MM.1S (cell line): ENCODE data around the gene PNPLA5.

ENCODE experiments used
- DNase-seq: peaks from one replicate; pipeline ENCODE4 v3.0.0-alpha.2; 2015
- H2AFZ ChIP-seq: fragments of 300-600 bp; sonication (generic); 2 replicates; pipeline ENCODE4 v1.6.0; 2016; ENCODE audit warnings: antibody characterized with exemption, low read length
- H3F3A ChIP-seq: fragments of 300-600 bp; sonication (generic); 2 replicates; pipeline ENCODE4 v1.6.1; 2016; ENCODE audit warnings: mild to moderate bottlenecking, antibody characterized with exemption, low read length, moderate library complexity, mixed read lengths; ENCODE audit not compliant: insufficient read depth
- H3K27ac ChIP-seq: fragments of 300-600 bp; sonication (generic); 2 replicates; pipeline ENCODE4 v1.5.1; 2016; ENCODE audit warnings: mild to moderate bottlenecking, low read length
- H3K27me3 ChIP-seq: fragments of 300-600 bp; sonication (generic); replicated peaks from 2 replicates; pipeline ENCODE4 v1.6.0; 2016; ENCODE audit warnings: low read length; ENCODE audit not compliant: insufficient read depth
- H3K36me3 ChIP-seq: fragments of 300-600 bp; sonication (generic); replicated peaks from 2 replicates; pipeline ENCODE4 v1.6.1; 2016; ENCODE audit warnings: mild to moderate bottlenecking, low read length, mixed read lengths; ENCODE audit not compliant: insufficient read depth
- H3K4me1 ChIP-seq: fragments of 300-600 bp; sonication (generic); 2 replicates; pipeline ENCODE4 v1.6.1; 2016; ENCODE audit warnings: low read length, mixed read lengths
- H3K4me2 ChIP-seq: fragments of 300-600 bp; sonication (generic); 2 replicates; pipeline ENCODE4 v1.6.0; 2016; ENCODE audit warnings: low read depth, low read length
- H3K4me3 ChIP-seq: fragments of 300-600 bp; sonication (generic); 2 replicates; pipeline ENCODE4 v1.5.1; 2016; ENCODE audit warnings: low read length, mixed read lengths
- H3K79me2 ChIP-seq: fragments of 300-600 bp; sonication (generic); 2 replicates; pipeline ENCODE4 v1.6.1; 2016; ENCODE audit warnings: mixed run types, low read length, mixed read lengths
- H3K9ac ChIP-seq: fragments of 300-600 bp; sonication (generic); 2 replicates; pipeline ENCODE4 v1.6.1; 2016; ENCODE audit warnings: low read length, mixed read lengths
- H3K9me2 ChIP-seq: fragments of 300-600 bp; sonication (generic); replicated peaks from 2 replicates; pipeline ENCODE4 v1.6.1; 2016; ENCODE audit warnings: mild to moderate bottlenecking, low read length, mixed read lengths; ENCODE audit not compliant: insufficient read depth
- H3K9me3 ChIP-seq: fragments of 300-600 bp; sonication (generic); replicated peaks from 2 replicates; pipeline ENCODE4 v1.6.1; 2016; ENCODE audit warnings: mild to moderate bottlenecking, low read length, mixed read lengths; ENCODE audit not compliant: insufficient read depth
- H4K20me1 ChIP-seq: fragments of 300-600 bp; sonication (generic); 2 replicates; pipeline ENCODE4 v1.6.1; 2016; ENCODE audit warnings: mild to moderate bottlenecking, low read length, moderate library complexity, mixed read lengths; ENCODE audit not compliant: insufficient read depth
- CTCF ChIP-seq: fragments of 300-600 bp; sonication (generic); IDR thresholded peaks from 2 replicates; pipeline ENCODE4 v1.5.1; 2016; ENCODE audit warnings: antibody characterized with exemption, low read length, mixed read lengths
- EZH2 ChIP-seq: fragments of 300-600 bp; sonication (generic); optimal IDR thresholded peaks from 2 replicates; pipeline ENCODE3; 2017; ENCODE audit warnings: low read depth, mild to moderate bottlenecking, antibody characterized with exemption, low read length, mixed read lengths
- EZH2phosphoT487 ChIP-seq: fragments of 300-600 bp; sonication (generic); IDR thresholded peaks from 2 replicates; pipeline ENCODE4 v1.6.1; 2018; ENCODE audit warnings: antibody characterized with exemption, low read length

PNPLA5 gene

GRCh38 chr22:43860831-43861230 lies 31.0 kb downstream of the PNPLA5 start:
- no peaks in the 10 kb centered on the region for H3K9me2 ChIP-seq
- DNase-seq, result no peak
- no peak overlapping the region for H2AFZ ChIP-seq
- TF ChIP-seq CTCF, result no peak
- TF ChIP-seq EZH2phosphoT487, result no peak
- no peak for TF ChIP-seq EZH2
- no peaks in the 10 kb centered on the region for H3K36me3 ChIP-seq
- peaks cover 85% of the 10 kb centered on the region for H3K27me3 ChIP-seq
- no peaks in the 10 kb centered on the region for H4K20me1 ChIP-seq
- no peak overlapping the region for H3K4me2 ChIP-seq
- no peaks in the 10 kb centered on the region for H3K79me2 ChIP-seq
- no peak overlapping the region for H3K27ac ChIP-seq
- H3F3A ChIP-seq, result no peaks in the 10 kb centered on the region
- no peak overlapping the region for H3K9ac ChIP-seq
- H3K9me3 ChIP-seq, result no peaks in the 10 kb centered on the region
- no peaks in the 10 kb centered on the region for H3K4me1 ChIP-seq
- H3K4me3 ChIP-seq, result no peak overlapping the region

GRCh38 chr22:43860126-43860525 lies 31.7 kb downstream of the PNPLA5 start:
- H3K79me2 ChIP-seq, result no peaks in the 10 kb centered on the region
- no peaks in the 10 kb centered on the region for H3K9me3 ChIP-seq
- TF ChIP-seq EZH2phosphoT487 (no peak), CTCF (no peak), EZH2 (no peak)
- no peaks in the 10 kb centered on the region for H4K20me1 ChIP-seq
- no peak overlapping the region for H3K27ac ChIP-seq
- no peaks in the 10 kb centered on the region for H3K4me1 ChIP-seq
- H2AFZ ChIP-seq, result no peak overlapping the region
- no peaks in the 10 kb centered on the region for H3K9me2 ChIP-seq
- H3F3A ChIP-seq, result no peaks in the 10 kb centered on the region
- DNase-seq, result no peak
- no peak overlapping the region for H3K4me2 ChIP-seq
- H3K27me3 ChIP-seq, result peaks cover 85% of the 10 kb centered on the region
- no peak overlapping the region for H3K9ac ChIP-seq
- H3K36me3 ChIP-seq, result no peaks in the 10 kb centered on the region
- no peak overlapping the region for H3K4me3 ChIP-seq

GRCh38 chr22:43859621-43860020 lies 32.2 kb downstream of the PNPLA5 start:
- H3K4me1 ChIP-seq, result no peaks in the 10 kb centered on the region
- no peak for DNase-seq
- H3K4me3 ChIP-seq, result no peak overlapping the region
- H3K9ac ChIP-seq, result no peak overlapping the region
- H4K20me1 ChIP-seq, result no peaks in the 10 kb centered on the region
- H3K79me2 ChIP-seq, result no peaks in the 10 kb centered on the region
- H3K36me3 ChIP-seq, result no peaks in the 10 kb centered on the region
- no peak overlapping the region for H3K27ac ChIP-seq
- TF ChIP-seq CTCF (no peak), EZH2phosphoT487 (no peak), EZH2 (no peak)
- H3K9me3 ChIP-seq, result no peaks in the 10 kb centered on the region
- H3K27me3 ChIP-seq, result peaks cover 86% of the 10 kb centered on the region
- no peaks in the 10 kb centered on the region for H3K9me2 ChIP-seq
- H3F3A ChIP-seq, result no peaks in the 10 kb centered on the region
- no peak overlapping the region for H2AFZ ChIP-seq
- no peak overlapping the region for H3K4me2 ChIP-seq
